GM19240 (cell line): ENCODE results near the gene BMP2.
A peak's percentile ranks its signal among the peaks of the same experiment; 100 is the strongest.

ENCODE experiments used
- DNase-seq: peaks from one replicate; pipeline ENCODE4 v3.0.0; 2011; ENCODE audit warnings: low spot score; ENCODE audit not compliant: insufficient read length

Gene BMP2

DNA sequence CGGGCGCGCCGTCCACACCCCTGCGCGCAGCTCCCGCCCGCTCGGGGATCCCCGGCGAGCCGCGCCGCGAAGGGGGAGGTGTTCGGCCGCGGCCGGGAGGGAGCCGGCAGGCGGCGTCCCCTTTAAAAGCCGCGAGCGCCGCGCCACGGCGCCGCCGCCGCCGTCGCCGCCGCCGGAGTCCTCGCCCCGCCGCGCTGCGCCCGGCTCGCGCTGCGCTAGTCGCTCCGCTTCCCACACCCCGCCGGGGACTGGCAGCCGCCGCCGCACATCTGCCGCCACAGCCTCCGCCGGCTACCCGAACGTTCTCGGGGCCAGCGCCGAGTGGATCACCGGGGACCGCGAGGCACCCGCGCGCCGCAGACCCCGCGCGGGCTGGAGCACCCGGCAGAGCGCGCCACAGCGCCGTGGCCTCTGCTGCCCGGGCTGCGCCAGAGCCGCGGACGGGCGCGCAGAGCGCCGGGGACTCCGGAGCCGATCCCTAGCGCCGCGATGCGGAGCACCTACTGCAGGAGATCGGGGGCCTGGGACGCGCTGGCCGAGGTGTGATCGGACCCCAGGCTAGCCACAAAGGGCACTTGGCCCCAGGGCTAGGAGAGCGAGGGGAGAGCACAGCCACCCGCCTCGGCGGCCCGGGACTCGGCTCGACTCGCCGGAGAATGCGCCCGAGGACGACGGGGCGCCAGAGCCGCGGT is at the start of gene BMP2:
TSS of gene BMP2 (plus strand) at position 151 of the 692 bp plus-strand sequence. CDS start 2,441 bp downstream, outside the sequence.
- DNase-seq, result no peak

DNA sequence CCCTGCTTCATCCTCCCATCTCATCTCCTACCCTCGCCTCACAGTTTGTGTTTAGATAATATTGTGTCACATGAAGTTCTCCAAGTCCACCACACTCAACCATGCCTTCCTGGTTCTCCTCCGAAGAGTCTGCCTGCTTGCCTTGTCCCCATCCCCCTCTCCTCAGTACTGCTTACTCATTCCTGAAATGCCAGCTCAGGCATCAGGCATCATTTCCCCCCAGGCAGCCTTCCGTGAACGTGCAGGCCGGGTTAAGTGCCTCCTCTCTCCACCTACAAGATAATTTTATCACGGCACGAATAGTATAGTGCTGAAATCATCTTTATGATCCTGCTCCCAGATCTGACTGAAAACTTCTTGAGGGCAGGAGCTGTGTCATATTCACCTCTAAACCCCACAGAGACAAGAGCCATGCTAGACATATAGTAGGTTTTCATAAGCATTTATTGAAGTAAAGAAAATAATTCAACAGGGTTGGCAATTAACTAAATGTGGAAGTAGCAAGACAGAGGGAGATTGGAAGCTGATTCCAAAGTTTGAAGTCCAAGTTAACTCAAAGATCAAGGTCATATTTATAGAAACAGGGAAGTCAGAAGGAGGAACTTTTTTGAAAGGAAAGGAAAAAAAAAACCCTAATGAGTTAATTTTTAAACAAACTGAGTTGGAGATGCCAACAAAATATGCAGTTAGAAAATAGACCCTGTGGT is 48.7 kb upstream of the BMP2 start:
- DNase-seq, result no peak

DNA sequence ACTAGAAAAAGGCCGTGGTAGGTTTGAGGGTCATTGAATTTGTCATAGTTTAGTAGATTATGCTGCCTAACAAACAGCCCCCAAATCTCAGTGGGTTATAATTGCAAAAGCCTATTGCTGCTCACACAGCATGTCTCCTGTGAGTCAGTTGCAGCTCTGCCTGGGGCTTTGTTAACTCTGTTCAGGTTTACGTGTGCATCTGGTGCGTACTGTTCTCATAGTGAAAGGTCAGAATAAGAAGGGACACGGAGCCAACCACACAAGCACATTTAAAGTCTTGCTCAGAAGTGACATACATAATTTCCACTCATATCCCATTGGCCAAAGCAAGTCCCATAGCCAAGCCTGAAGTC is 48.1 kb upstream of the BMP2 start:
- DNase-seq, result no peak

DNA sequence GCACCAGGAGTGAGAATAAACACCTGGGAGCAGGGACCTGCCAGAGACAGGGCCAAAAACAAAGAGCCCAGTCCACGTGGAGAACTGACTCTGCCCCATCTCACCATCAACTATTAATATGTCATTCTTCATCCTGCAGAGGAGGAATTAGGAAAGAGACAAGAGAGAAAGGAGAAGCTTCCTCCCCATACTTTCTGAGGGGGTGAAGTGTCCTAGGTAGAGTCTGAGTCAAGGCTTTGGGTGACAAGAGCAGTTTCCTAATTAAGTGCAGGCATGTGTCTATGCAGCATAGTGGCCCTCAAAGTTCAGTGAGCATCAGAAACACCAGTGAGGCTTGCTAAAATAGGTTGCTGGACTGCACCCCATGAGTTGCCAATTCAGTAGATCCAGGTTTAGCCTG is 40.7 kb upstream of the BMP2 start:
- no peak for DNase-seq

DNA sequence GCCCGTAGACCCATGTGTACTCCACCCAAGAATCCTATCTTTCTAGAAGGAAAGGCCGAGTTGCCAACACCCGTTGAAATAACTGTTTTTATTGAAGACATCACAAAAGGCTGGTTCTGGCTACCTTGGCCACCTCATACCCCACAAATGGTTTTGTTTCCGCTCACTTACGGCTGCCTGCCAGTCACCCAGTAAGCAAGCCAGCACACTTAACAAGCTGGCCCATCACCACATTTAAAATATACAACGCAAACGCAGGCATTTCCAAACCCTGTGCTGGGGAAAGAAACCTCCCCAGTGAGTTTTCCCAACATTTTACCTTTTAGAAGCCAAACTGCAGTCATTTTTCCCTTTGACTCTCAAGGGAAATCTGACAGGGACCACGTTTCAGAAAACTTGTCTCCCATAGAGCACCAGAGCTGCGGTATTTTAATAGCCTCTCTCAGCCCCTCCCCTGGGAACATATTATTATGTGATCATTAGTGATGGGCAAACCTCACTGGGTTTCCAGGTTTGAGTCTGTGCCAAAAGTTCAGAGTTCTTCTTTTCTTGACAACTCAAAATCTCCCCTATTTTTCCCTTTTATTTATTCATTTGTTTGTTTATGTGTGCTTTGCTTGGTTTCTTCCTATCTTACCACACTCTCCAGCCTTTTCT is 36.7 kb upstream of the BMP2 start:
- no peak for DNase-seq

DNA sequence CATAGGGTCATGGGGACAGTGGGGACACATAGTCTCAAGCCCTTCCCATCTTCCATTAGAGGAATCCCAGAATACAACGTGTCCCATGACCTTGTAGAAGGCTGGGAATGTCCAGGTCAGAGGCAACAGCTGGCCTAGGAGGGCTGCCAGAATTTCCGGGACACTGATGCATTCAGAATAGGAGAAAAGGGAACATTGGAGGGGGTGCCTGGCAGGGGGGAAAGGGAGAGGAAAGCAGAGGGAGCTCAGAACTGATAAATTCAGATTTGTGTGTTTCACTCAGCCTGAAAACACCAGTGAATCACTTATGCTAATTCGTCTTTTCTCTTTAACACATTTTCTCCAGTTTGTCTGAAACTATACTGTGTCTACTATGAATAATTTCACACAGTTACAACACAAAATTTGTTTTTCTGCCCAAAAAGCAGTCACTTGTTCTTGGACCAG is 35.5 kb upstream of the BMP2 start:
- no peak for DNase-seq

DNA sequence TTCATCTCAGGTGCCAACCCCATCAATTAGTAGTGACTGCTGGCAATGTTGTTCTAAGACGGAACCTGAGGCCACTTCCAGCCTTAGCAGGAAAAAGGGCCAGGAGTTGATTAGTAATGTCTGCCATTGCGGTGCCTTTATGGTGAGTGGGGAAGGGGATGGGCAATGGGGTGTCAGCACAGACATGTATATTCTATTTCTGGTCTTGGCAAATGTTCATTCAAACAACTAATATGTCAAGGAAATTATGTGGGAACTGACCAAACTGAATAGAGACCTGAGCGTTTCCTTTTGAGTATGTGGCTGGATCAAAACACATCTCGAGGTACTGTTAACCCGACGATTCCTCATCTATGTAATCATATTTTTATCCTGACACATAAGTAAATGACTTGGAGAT is 34.6 kb upstream of the BMP2 start:
- DNase-seq, result no peak

DNA sequence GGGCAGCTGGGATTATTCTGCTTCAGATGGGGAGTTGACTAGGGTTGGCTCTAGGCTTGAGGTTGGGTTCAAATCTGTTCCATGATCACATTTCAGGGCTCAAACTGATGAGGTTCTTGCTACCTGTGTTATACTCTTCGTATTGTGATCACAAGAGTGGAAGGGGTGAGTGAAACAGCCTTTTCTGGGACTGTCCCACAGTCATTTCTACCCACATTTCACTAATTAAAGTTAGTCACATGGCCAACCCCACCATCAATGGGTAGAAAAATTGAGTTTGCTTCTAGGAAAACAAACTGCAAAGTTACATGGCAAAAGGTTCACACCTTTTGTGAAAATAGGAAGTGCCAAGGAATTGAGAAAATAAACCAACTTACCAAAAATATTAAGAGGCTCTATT is 33.5 kb upstream of the BMP2 start:
- DNase-seq, result no peak

GRCh38 chr20:6735942-6736845 is 31.3 kb upstream of the BMP2 start:
- DNase-seq, result no peak

DNA sequence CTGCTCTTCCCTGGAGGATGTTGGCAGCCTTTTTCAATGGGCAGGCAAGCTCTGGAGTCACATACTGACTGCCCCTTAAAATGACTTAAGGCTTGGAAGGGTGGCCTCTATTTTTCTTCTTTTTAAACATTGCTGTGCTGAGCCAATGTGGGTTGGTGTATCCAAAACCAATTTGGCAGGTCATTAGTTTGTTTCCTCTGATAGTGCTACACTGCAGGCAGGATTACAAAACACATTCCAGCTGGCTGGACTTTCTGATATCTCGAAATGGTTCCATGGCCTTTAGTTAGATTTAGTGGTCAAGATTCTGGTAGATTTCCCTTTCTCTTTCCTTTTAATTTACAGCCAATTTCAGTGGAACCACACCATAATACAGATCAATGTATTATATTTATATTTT is 28.1 kb upstream of the BMP2 start:
- DNase-seq, result no peak

GRCh38 chr20:6740096-6740495 is 27.4 kb upstream of the BMP2 start:
- no peak for DNase-seq

DNA sequence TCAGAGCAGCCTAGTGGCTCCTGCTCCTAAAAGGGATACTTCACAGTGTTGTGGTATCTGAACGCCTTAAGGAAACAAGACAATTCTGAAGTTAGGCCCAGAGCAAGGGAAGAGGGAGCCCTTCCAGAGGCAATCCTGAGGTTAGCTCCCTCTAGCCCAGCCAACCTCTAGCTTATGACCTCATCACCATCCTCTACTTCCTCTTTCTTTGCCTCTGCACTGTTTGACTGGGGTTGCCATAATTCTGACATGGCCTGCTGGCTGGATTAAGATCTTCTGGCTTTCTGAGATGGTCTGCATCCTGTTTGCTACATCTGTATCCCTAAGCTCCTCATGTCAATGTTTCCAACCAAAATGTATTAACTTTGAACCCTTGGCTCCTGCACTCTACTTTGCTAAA is 23.3 kb upstream of the BMP2 start:
- DNase-seq, result no peak

DNA sequence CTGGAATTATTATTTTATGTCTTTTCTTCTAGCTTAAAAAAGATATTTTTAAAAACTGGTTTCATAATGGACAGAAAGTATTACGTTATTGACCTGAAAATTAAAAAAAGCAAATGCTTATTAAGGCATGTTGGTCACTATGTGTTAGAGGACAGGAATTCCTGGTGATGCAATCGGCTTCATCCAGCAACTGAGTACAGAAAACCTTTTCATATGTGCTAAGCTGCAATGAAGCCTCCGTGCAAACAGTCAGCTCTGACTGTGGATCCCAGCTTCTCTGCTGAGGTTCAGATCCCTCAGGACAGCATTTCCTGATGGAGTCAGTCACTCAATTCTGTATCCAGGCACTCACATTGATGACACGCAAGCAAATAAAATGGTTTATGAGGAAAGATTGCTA is 22.7 kb upstream of the BMP2 start:
- DNase-seq, result no peak

DNA sequence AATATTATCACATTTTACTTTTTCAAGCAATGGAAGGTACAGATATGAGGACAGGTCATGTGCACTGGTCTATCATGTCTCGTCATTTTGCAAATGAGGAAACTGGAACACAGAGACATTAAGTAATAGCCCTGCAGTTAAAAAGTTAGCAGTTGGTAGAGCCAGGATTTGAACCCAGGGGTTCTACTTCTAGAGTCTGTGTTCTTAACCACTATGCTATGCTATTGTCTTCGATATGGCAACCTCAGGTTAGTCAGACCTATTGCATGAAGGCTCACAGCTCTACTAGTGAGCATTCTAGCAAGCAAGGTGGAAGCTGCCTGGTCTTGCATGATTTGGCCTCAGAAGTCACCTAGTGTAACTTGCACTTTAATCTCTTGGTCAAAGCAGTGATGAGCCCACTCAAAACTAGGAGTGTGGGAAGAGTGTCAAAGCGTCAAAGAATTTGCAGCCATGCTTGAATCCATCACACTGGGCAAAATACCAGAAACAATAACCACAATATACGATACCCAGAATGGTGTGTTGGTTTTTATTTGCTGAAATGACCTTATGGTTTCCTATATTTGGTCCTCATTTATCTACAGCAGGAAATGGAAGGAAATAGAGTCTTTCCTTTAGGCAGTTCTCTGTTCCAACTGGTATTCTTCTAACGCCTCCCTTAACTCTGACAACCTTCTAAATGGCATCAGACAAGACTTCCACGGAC is 20.4 kb upstream of the BMP2 start:
- no peak for DNase-seq

DNA sequence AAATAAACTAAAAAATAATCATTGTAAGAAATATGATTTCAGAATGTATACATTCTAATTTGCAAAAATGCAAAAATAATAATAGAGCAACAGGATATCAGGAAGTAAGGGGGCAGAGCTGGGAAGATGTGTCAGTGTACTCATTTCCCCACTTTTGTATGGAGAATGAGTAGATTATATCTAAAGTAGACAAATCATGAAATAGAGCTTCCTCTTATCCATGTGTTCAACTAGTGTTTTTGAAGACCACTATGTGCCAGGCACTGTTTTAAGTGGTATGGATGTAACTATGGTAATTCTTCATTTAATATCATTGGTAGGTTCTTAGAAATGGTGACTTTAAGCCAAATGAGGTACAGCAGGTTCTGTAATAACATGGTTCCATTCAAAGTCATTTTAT is 17.0 kb upstream of the BMP2 start:
- DNase-seq, result no peak

- DNase-seq, result no peak
Observed at GRCh38 chr20:6756693-6757595, 10.5 kb upstream of the BMP2 start.

DNA sequence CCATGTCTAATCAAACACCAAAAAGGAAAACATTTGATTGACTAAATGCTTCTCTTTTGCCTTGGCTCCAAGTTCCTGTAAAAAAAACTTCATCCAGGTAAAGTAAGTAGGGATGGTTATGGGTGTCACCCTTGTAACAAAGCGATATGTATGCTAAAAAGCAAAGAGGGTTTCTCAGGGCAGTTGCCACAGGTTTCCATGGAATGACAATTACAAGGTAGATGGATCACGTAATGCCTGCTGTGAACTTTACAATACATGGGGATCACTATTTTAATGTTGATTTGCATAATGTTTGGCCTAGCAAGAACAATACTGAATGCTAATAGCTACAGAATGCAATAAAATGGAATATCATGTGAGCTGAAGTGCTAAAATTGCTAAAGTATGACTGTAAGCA is 2.9 kb upstream of the BMP2 start:
- no peak for DNase-seq

- peak; percentile 10 for DNase-seq
Observed at GRCh38 chr20:6765469-6766058, 1.9 kb upstream of the BMP2 start.

DNA sequence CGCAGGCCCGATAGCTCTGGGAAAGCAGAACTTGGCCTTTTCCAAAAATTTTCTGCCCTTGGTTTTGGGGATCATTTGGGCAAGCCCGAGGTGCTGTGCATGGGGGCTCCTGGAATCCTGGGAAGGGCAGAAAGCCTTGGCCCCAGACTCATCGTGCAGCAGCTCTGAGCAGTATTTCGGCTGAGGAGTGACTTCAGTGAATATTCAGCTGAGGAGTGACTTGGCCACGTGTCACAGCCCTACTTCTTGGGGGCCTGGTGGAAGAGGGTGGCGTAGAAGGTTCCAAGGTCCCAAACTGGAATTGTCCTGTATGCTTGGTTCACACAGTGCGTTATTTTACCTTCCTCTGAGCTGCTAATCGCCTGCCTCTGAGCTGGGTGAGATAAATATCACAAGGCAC is 1.1 kb upstream of the BMP2 start:
- no peak for DNase-seq

DNA sequence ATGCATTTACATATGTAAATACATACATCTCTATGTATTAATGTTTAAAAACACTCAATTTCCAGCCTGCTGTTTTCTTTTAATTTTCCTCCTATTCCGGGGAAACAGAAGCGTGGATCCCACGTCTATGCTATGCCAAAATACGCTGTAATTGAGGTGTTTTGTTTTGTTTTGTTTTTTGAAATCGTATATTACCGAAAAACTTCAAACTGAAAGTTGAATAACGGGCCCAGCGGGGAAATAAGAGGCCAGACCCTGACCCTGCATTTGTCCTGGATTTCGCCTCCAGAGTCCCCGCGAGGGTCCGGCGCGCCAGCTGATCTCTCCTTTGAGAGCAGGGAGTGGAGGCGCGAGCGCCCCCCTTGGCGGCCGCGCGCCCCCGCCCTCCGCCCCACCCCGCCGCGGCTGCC is 355 bp upstream of the BMP2 start:
- no peak for DNase-seq
